Measurements from ENCODE around the gene WWOX.

DNA sequence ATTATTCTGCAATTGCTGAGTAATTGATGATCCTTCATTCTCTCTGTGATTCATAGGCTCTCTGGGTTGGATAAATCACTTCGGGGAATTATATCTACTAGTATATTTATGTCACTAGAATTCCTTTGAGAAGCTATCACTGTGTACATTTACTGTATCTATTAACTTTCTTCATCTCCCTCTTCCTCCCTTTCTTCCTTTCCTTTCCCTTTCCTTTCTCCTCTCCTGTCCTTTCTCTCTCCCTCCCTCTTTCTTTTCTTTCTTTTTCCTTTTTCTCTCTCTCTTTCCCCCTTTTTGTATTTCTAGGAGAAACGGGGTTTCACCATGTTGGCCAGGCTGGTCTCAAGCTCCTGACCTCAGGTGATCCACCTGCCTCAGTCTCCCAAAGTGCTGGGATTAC, 711.8 kb downstream of the WWOX start:
- TF ChIP-seq EP300 (IDR thresholded peaks at IDR 0.05) (no peak), CTCF (IDR thresholded peaks at IDR 0.05) (no peak)
